HepG2 (cell line): ENCODE measurements around the gene STARD10. TPM values are rescaled to one million over a fixed set of nuclear protein-coding genes. Genes with fewer than 3 reads are reported as not detected.

ENCODE experiments used
- ATAC-seq: fragments of 200-7000 bp; cut with Tn5 transposase; 3 replicates; pipeline ENCODE4 v1.9.1; 2020; ENCODE audit warnings: mild to moderate bottlenecking, moderate library complexity
- BruUV-seq: library from RNA; stranded (reverse); fragments of 400-500 nt; replicated peaks from 2 replicates; lab custom pipeline; 2021; lab: Mats Ljungman, UMichigan
- CTCF ChIA-PET: fragments of 300-600 bp; formaldehyde crosslinking; extraction: SDS; loops from one replicate; lab custom pipeline; 2021; ENCODE audit warnings: low total read pairs, inconsistent platforms, low intra/inter-chr PET ratio; lab: Yijun Ruan, JAX
- POLR2A ChIA-PET: fragments of 350-600 bp; sonication (Branson Sonifier 250); formaldehyde crosslinking; loops from one replicate; lab custom pipeline; 2020; ENCODE audit warnings: antibody characterized with exemption, inconsistent platforms; lab: Yijun Ruan, JAX
- DNase-seq: peaks from one replicate; pipeline ENCODE4 v3.0.0-alpha.2; 2015; ENCODE audit warnings: low spot score
- FAIRE-seq: peaks from 3 replicates; lab custom pipeline; 2011; peaks lifted over from hg19 to GRCh38; lab: Jason Lieb, UNC
- H2AFZ ChIP-seq: one replicate; pipeline ENCODE4 v1.6.1; 2011; ENCODE audit warnings: low read length, inconsistent platforms
- H3K27ac ChIP-seq: fragments of 300-600 bp; 3 replicates; pipeline ENCODE4 v1.8.0; 2011; ENCODE audit warnings: mixed run types, mild to moderate bottlenecking, mixed read lengths, low read length, inconsistent platforms; ENCODE audit not compliant: insufficient read depth; ENCODE audit errors: extremely low read length
- H3K27me3 ChIP-seq, 2 experiments: fragments of 200-600 bp in 1 of 2; 2 replicates in 1 of 2; 3 replicates in 1 of 2; pipeline versions ENCODE4 v1.6.0 to v1.8.0; 2011; ENCODE audit warnings: low read length in 2 of 2, mild to moderate bottlenecking in 2 of 2, moderate library complexity in 2 of 2, inconsistent platforms in 1 of 2; ENCODE audit not compliant: insufficient read depth in 2 of 2, control insufficient read depth in 1 of 2
- H3K36me3 ChIP-seq, 2 experiments: fragments of 200-600 bp in 1 of 2; replicated peaks in 1 of 2; 2 replicates in 1 of 2; 3 replicates in 1 of 2; pipeline versions ENCODE4 v1.5.1 to v1.8.0; 2011; ENCODE audit warnings: low read length in 2 of 2, inconsistent platforms in 1 of 2; ENCODE audit not compliant: insufficient read depth in 2 of 2, control insufficient read depth in 1 of 2
- H3K4me1 ChIP-seq: 2 replicates; pipeline ENCODE4 v1.5.1; 2012; ENCODE audit warnings: low read length, inconsistent platforms; ENCODE audit not compliant: insufficient read depth
- H3K4me2 ChIP-seq: 2 replicates; pipeline ENCODE4 v1.6.0; 2011; ENCODE audit warnings: low read depth, low read length, inconsistent platforms
- H3K4me3 ChIP-seq, 3 experiments: fragments of 200-600 bp in 1 of 3; sonication (generic), shearing (Covaris generic) in 1 of 3; replicated peaks in 1 of 3; 2 replicates each; pipeline ENCODE4 v1.5.1; 2011 to 2016; ENCODE audit warnings: low read length in 3 of 3, inconsistent platforms in 2 of 3, low read depth in 2 of 3, mild to moderate bottlenecking in 2 of 3, control low read depth in 1 of 3, mixed read lengths in 1 of 3; ENCODE audit not compliant: insufficient read depth in 1 of 3
- H3K79me2 ChIP-seq: one replicate; pipeline ENCODE4 v1.6.1; 2011; ENCODE audit warnings: low read length, inconsistent platforms; ENCODE audit not compliant: insufficient read depth
- H3K9ac ChIP-seq: 2 replicates; pipeline ENCODE4 v1.6.0; 2011; ENCODE audit warnings: mild to moderate bottlenecking, low read depth, low read length, inconsistent platforms; ENCODE audit not compliant: insufficient read depth
- H3K9me3 ChIP-seq: 2 replicates; pipeline ENCODE4 v1.5.1; 2012; ENCODE audit warnings: mild to moderate bottlenecking, low read length
- H4K20me1 ChIP-seq: 2 replicates; pipeline ENCODE4 v1.6.0; 2011; ENCODE audit warnings: inconsistent platforms, mild to moderate bottlenecking, low read length, moderate library complexity; ENCODE audit not compliant: insufficient read depth
- FOXP1 ChIP-seq, 2 experiments: fragments of 450-650 bp in 1 of 2; IDR thresholded peaks; 2 replicates each; pipeline ENCODE4 v1.6.1; 2017 to 2018; ENCODE audit warnings: antibody characterized with exemption in 1 of 2
- HOXA7 ChIP-seq: sonication (generic); formaldehyde crosslinking; IDR thresholded peaks from 2 replicates; pipeline ENCODE4 v1.8.1; 2022; ENCODE audit warnings: mild to moderate bottlenecking, missing genetic modification reagents, moderate library complexity
- RARA ChIP-seq: IDR thresholded peaks from 2 replicates; pipeline ENCODE4 v1.6.1; 2016; ENCODE audit warnings: missing genetic modification reagents, missing compliant biosample characterization
- RFX5 ChIP-seq: IDR thresholded peaks from 2 replicates; pipeline ENCODE4 v1.6.1; 2011; ENCODE audit warnings: low read depth, low read length, improper control_type of control experiment
- TEF ChIP-seq: sonication (generic); formaldehyde crosslinking; IDR thresholded peaks from 2 replicates; pipeline ENCODE4 v1.5.0; 2020; ENCODE audit warnings: missing genetic modification reagents
- THAP7 ChIP-seq: sonication (generic); formaldehyde crosslinking; IDR thresholded peaks from 2 replicates; pipeline ENCODE4 v1.8.1; 2023; ENCODE audit warnings: mild to moderate bottlenecking, missing genetic modification reagents
- ZNF326 ChIP-seq: sonication (generic); formaldehyde crosslinking; IDR thresholded peaks from 2 replicates; pipeline ENCODE4 v1.4.0; 2020; ENCODE audit warnings: missing genetic modification reagents, borderline replicate concordance
- ZNF350 ChIP-seq: sonication (generic); formaldehyde crosslinking; IDR thresholded peaks from 2 replicates; pipeline ENCODE4 v1.4.0; 2020; ENCODE audit warnings: mild to moderate bottlenecking, low read depth, missing genetic modification reagents, borderline replicate concordance
- ZNF644 ChIP-seq: IDR thresholded peaks from 2 replicates; pipeline ENCODE4 v1.6.1; 2016; ENCODE audit warnings: low read depth
- WGBS: methylation state at CpG from one replicate; pipeline ENCODE4 v1.1.6; 2017; ENCODE audit warnings: low lambda C conversion rate; 5-methylcytosine and 5-hydroxymethylcytosine counted together
- in situ Hi-C: cut with HindIII; loops from 2 replicates; pipeline ENCODE4 v1.10.0; 2017; ENCODE audit warnings: low pct_unique_long_range_greater_than_20kb; ENCODE audit not compliant: extremely low pct_ligation_motif_present
- intact Hi-C: fragments of 100-400 bp; cut with micrococcal nuclease; formaldehyde crosslinking; loops from one replicate; pipeline ENCODE4 v1.10.0; 2022; ENCODE audit not compliant: unreplicated experiment
- polyA plus RNA-seq, 8 experiments: library from polyadenylated mRNA; depleted of rRNA in 3 of 8; stranded (reverse) in 7 of 8; unstranded in 1 of 8; fragments of >200 nt; fragmentation: Illumina TruSeq in 4 of 8; extraction: Trizol in 4 of 8; gene quantifications; 2 replicates each; pipeline versions ENCODE4 v1.2.1 to v1.2.3, GENCODE V29; 2011 to 2016; ENCODE audit warnings: low read depth in 4 of 8, missing spikeins in 1 of 8, mixed read lengths in 1 of 8; ENCODE audit not compliant: insufficient read depth in 1 of 8
- total RNA-seq, 5 experiments: library from RNA; depleted of rRNA; stranded (reverse); fragments of >200 nt; fragmentation: Illumina TruSeq; extraction: Trizol; gene quantifications; 2 replicates each; pipeline ENCODE4 v1.2.3, GENCODE V29; 2016; ENCODE audit warnings: low read depth in 1 of 5
- TF ChIP-seq, protein P1 (sequence below): sonication (generic); formaldehyde crosslinking; IDR thresholded peaks from 2 replicates; pipeline ENCODE4 v1.4.0; 2020; ENCODE audit warnings: mild to moderate bottlenecking, missing genetic modification reagents, borderline replicate concordance

Gene STARD10
- total and polyA plus RNA-seq, 2 of the 13 experiments (the other 11 are each of a cell fraction or from before 2014, with no cell fraction given): 260 to 341 TPM

DNA sequence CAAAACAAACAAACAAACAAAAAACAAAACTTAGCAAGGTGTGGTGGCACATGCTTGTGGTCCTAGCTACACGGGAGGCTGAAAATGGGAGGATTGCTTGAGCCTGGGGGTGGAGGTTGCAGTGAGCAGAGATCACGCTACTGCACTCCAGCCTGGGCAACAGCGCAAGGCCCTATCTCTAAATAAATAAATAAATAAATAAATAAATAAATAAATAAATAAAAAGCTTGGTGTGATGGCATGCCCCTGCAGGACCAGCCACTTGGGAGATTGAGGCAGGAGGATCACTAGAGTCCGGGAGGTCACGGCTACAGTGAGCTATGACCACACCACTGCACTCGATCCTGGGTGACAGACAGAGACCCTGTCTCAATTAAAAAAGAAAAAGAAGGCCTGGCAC lies 9.0 kb upstream of the STARD10 start (continued):
- TF ChIP-seq TEF (CRISPR knock-in tag): no peak

GRCh38 chr11:72799441-72799840 lies 5.6 kb upstream of the STARD10 start:
- ChIA-PET CTCF (no interaction called here), POLR2A (no interaction called here)
- intact Hi-C loops (no loop called here), in situ Hi-C loops (no loop called here)
- WGBS: 61% methylated on average over 4 of the region's 4 CpGs
- Histone ChIP-seq H3K4me3 (no peak overlapping the region), H3K4me2 (no peak overlapping the region), H2AFZ (no peak overlapping the region), H3K27me3 (no peaks in the 10 kb centered on the region), H3K9ac (no peak overlapping the region), H3K36me3 (no peaks in the 10 kb centered on the region), H3K9me3 (no peaks in the 10 kb centered on the region), H3K27ac (no peak overlapping the region), H3K79me2 (no peaks in the 10 kb centered on the region), H3K4me1 (peaks cover 11% of the 10 kb centered on the region), H4K20me1 (no peaks in the 10 kb centered on the region)
- no TSS peak for BruUV-seq
- FAIRE-seq (no peak), DNase-seq (no peak), ATAC-seq (no peak)
- TF ChIP-seq ZNF350 (CRISPR knock-in tag) (no peak), RARA (no peak), FOXP1 (IDR thresholded peaks at IDR 0.05) (no peak), FOXP1 (CRISPR knock-in tag; IDR thresholded peaks at IDR 0.05) (no peak), HOXA7 (CRISPR knock-in tag) (no peak), ZNF644 (CRISPR knock-in tag) (no peak), THAP7 (CRISPR knock-in tag) (no peak), RFX5 (peak; percentile 87), ZNF326 (CRISPR knock-in tag) (no peak)
- TF ChIP-seq, protein P1, sequence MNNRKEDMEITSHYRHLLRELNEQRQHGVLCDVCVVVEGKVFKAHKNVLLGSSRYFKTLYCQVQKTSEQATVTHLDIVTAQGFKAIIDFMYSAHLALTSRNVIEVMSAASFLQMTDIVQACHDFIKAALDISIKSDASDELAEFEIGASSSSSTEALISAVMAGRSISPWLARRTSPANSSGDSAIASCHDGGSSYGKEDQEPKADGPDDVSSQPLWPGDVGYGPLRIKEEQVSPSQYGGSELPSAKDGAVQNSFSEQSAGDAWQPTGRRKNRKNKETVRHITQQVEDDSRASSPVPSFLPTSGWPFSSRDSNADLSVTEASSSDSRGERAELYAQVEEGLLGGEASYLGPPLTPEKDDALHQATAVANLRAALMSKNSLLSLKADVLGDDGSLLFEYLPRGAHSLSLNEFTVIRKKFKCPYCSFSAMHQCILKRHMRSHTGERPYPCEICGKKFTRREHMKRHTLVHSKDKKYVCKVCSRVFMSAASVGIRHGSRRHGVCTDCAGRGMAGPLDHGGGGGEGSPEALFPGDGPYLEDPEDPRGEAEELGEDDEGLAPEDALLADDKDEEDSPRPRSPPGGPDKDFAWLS (CRISPR knock-in tag): no peak
